GM23338 (cell line): ENCODE data around the gene CHCHD6. TPM values are rescaled to one million over a fixed set of nuclear protein-coding genes. Genes with fewer than 3 reads are reported as not detected.

ENCODE experiments used
- ATAC-seq: fragments of 200-7000 bp; cut with Tn5 transposase; 3 replicates; pipeline ENCODE4 v1.9.1; 2020
- DNase-seq: peaks from one replicate; pipeline ENCODE4 v3.0.0-alpha.2; 2015; ENCODE audit warnings: low spot score
- H2AFZ ChIP-seq: fragments of 200-600 bp; sonication (generic); 2 replicates; pipeline ENCODE4 v1.8.0; 2016; ENCODE audit warnings: antibody characterized with exemption, mild to moderate bottlenecking, moderate library complexity
- H3F3A ChIP-seq: fragments of 200-600 bp; sonication (generic); replicated peaks from 2 replicates; pipeline ENCODE4 v1.8.0; 2017; ENCODE audit warnings: antibody characterized with exemption, mixed run types, low read depth
- H3K27ac ChIP-seq: fragments of 200-600 bp; sonication (generic); 2 replicates; pipeline ENCODE4 v1.6.1; 2016; ENCODE audit warnings: low read depth
- H3K27me3 ChIP-seq: fragments of 200-600 bp; sonication (generic); 2 replicates; pipeline ENCODE4 v1.8.0; 2016; ENCODE audit warnings: mild to moderate bottlenecking, mixed run types, moderate library complexity; ENCODE audit not compliant: insufficient read depth
- H3K36me3 ChIP-seq: fragments of 200-600 bp; sonication (generic); 2 replicates; pipeline ENCODE4 v1.8.0; 2016; ENCODE audit warnings: mild to moderate bottlenecking; ENCODE audit not compliant: insufficient read depth
- H3K4me1 ChIP-seq: fragments of 200-600 bp; sonication (generic); 2 replicates; pipeline ENCODE4 v1.8.0; 2016; ENCODE audit warnings: mild to moderate bottlenecking, moderate library complexity; ENCODE audit not compliant: insufficient read depth
- H3K4me2 ChIP-seq: fragments of 200-600 bp; sonication (generic); 2 replicates; pipeline ENCODE4 v1.7.1; 2017; ENCODE audit warnings: mixed run types
- H3K4me3 ChIP-seq: fragments of 200-600 bp; sonication (generic); 2 replicates; pipeline ENCODE4 v1.6.1; 2016; ENCODE audit warnings: mixed run types
- H3K79me2 ChIP-seq: fragments of 200-600 bp; sonication (generic); replicated peaks from 2 replicates; pipeline ENCODE4 v1.8.0; 2017; ENCODE audit warnings: mild to moderate bottlenecking; ENCODE audit not compliant: insufficient read depth
- H3K9me2 ChIP-seq: fragments of 200-600 bp; sonication (generic); 2 replicates; pipeline ENCODE4 v1.8.0; 2017; ENCODE audit not compliant: insufficient read depth
- H4K20me1 ChIP-seq: fragments of 200-600 bp; sonication (generic); replicated peaks from 2 replicates; pipeline ENCODE4 v1.8.0; 2017; ENCODE audit warnings: mild to moderate bottlenecking; ENCODE audit not compliant: insufficient read depth
- H3K27ac Mint-ChIP-seq: 2 replicates; pipeline ENCODE4 v1.8.0; 2020; ENCODE audit warnings: inconsistent platforms, mild to moderate bottlenecking, moderate library complexity, mixed read lengths
- H3K27me3 Mint-ChIP-seq: 3 replicates; pipeline ENCODE4 v1.8.0; 2022; ENCODE audit warnings: low read depth, mild to moderate bottlenecking, moderate library complexity, mixed read lengths, inconsistent platforms; ENCODE audit not compliant: insufficient read depth, poor library complexity
- H3K36me3 Mint-ChIP-seq: 3 replicates; pipeline ENCODE4 v1.8.0; 2021; ENCODE audit warnings: low read depth, mild to moderate bottlenecking, inconsistent platforms, moderate library complexity, mixed read lengths
- H3K4me1 Mint-ChIP-seq: 3 replicates; pipeline ENCODE4 v1.8.0; 2020; ENCODE audit warnings: mild to moderate bottlenecking, inconsistent platforms, mixed read lengths
- H3K4me3 Mint-ChIP-seq: 3 replicates; pipeline ENCODE4 v1.8.0; 2021; ENCODE audit warnings: moderate library complexity, mild to moderate bottlenecking, inconsistent platforms, mixed read lengths
- H3K9me3 Mint-ChIP-seq: 3 replicates; pipeline ENCODE4 v1.8.0; 2020; ENCODE audit warnings: moderate library complexity, mild to moderate bottlenecking, inconsistent platforms, mixed read lengths
- CREB1 ChIP-seq: fragments of 250-450 bp; sonication (Bioruptor Pico); IDR thresholded peaks from 2 replicates; pipeline ENCODE4 v1.5.0; 2020; ENCODE audit warnings: low read depth, mild to moderate bottlenecking, moderate library complexity
- CTCF ChIP-seq, 2 experiments: fragments of 200-600 bp in 1 of 2; sonication (generic) in 1 of 2; conservative IDR thresholded peaks; 2 replicates each; pipeline versions ENCODE4 v1.5.1 to v1.6.1; 2016 to 2017; ENCODE audit warnings: antibody characterized with exemption in 2 of 2, low read depth in 2 of 2, mild to moderate bottlenecking in 2 of 2, moderate library complexity in 1 of 2
- ETS1 ChIP-seq: IDR thresholded peaks from 2 replicates; pipeline ENCODE4 v1.6.1; 2016; ENCODE audit warnings: antibody characterized with exemption
- EZH2phosphoT487 ChIP-seq: fragments of 200-600 bp; sonication (generic); IDR thresholded peaks from one replicate; pipeline ENCODE4 v1.8.1; 2018; ENCODE audit warnings: antibody characterized with exemption; ENCODE audit not compliant: unreplicated experiment
- JUNB ChIP-seq: IDR thresholded peaks from one replicate; pipeline ENCODE4 v1.6.1; 2016; ENCODE audit warnings: antibody characterized with exemption; ENCODE audit not compliant: unreplicated experiment
- NANOG ChIP-seq: IDR thresholded peaks from 2 replicates; pipeline ENCODE4 v1.6.1; 2016; ENCODE audit warnings: antibody characterized with exemption, borderline replicate concordance
- POLR2AphosphoS5 ChIP-seq: IDR thresholded peaks from 2 replicates; pipeline ENCODE4 v1.6.1; 2016; ENCODE audit warnings: antibody characterized with exemption, low read depth
- STAT1 ChIP-seq: IDR thresholded peaks from one replicate; pipeline ENCODE4 v1.6.1; 2016; ENCODE audit warnings: antibody characterized with exemption; ENCODE audit not compliant: unreplicated experiment
- ZNF331 ChIP-seq: fragments of 250-450 bp; sonication (Bioruptor Pico); IDR thresholded peaks from 2 replicates; pipeline ENCODE4 v1.5.0; 2020; ENCODE audit warnings: low read depth, mild to moderate bottlenecking, moderate library complexity
- ZNF462 ChIP-seq: fragments of 250-450 bp; sonication (Bioruptor Pico); IDR thresholded peaks from 2 replicates; pipeline ENCODE4 v1.5.0; 2020; ENCODE audit warnings: mild to moderate bottlenecking, moderate library complexity
- polyA plus RNA-seq: library from polyadenylated mRNA; unstranded; fragments of >200 nt; fragmentation: Nextera tagmentation; extraction: Ambion mirVana; gene quantifications from 2 replicates; pipeline ENCODE4 v1.2.1, GENCODE V29; 2016
- total RNA-seq: library from RNA; depleted of rRNA; stranded (reverse); fragments of >200 nt; shearing (Covaris generic); gene quantifications from 2 replicates; pipeline ENCODE4 v1.2.3, GENCODE V29; 2014

The CHCHD6 gene
- total and polyA plus RNA-seq, 2 experiments from 2014 or later = 28.8 to 43.0 TPM

- Histone ChIP-seq H3K79me2 (no peaks in the 10 kb centered on the region), H3K4me2 (no peak overlapping the region), H3K4me3 (no peak overlapping the region), H3K27ac (no peak overlapping the region), H3K4me1 (no peaks in the 10 kb centered on the region), H3K36me3 (no peaks in the 10 kb centered on the region), H3K9me2 (no peaks in the 10 kb centered on the region), H3K27me3 (no peaks in the 10 kb centered on the region), H2AFZ (no peak overlapping the region), H3F3A (no peaks in the 10 kb centered on the region), H4K20me1 (no peaks in the 10 kb centered on the region)
- H3K4me1 Mint-ChIP-seq = no peaks in the 10 kb centered on the region; the same call in 2 of the 3 replicates
- H3K4me3 Mint-ChIP-seq = no peak overlapping the region
- ATAC-seq = no peak
- H3K27ac Mint-ChIP-seq = peak overlapping the region; percentile 25; the same call in 1 of the 2 replicates
- no peak for TF ChIP-seq CREB1
- TF ChIP-seq POLR2AphosphoS5 = no peak
- TF ChIP-seq ETS1 = no peak
- no peak for TF ChIP-seq JUNB
- TF ChIP-seq EZH2phosphoT487 = no peak
- no peak for TF ChIP-seq ZNF331 (CRISPR knock-in tag)
- no peak for TF ChIP-seq NANOG
- no peak for TF ChIP-seq CTCF (conservative IDR thresholded peaks at IDR 0.05; ENCODE audit: low read depth in 2 of 2)
- H3K9me3 Mint-ChIP-seq = peaks cover 12% of the 10 kb centered on the region
- H3K36me3 Mint-ChIP-seq = peaks cover 12% of the 10 kb centered on the region
- peaks cover 7% of the 10 kb centered on the region for H3K27me3 Mint-ChIP-seq
- no peak for DNase-seq
Observed at GRCh38 chr3:126924458-126924857, 220.4 kb downstream of the CHCHD6 start.

DNA sequence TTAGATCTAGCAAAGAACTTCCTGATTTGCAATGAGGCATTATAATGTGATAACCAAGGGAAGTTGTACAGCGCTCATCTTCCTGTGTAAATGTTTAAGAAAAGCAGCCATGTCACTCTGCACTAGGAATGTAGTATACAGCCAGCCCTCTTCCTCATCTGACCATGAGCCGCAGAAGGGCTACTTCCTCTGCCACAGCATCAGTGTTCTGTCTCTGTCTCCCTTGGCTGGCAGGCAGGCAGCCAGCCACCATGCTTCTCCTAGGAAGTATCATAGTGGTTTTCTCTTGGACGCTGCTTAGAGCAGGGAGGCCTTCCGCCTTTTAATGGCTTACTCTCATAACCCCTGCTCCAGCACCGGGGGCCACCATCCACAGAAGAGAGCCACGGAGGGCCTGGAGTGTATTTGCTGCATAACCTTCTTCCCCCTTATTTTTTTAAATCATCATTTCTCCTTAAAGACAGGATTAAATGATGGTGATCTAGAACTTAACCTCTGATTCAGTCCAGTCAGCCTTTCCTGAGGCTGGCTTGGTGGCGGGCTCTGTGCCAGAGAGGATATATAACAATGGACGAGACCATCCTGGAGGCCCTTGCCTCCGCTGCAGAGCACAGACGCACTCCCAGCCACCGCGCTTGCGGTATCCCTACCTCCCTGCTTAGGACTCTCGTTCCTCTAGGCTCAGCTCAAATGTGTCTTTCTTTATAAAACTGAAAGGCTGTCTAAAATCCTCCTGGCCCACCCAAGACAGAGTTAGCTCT lies 221.6 kb downstream of the CHCHD6 start:
- no peaks in the 10 kb centered on the region for H3F3A ChIP-seq
- H3K4me2 ChIP-seq = no peak overlapping the region
- ATAC-seq (no peak), DNase-seq (no peak)
- no peak overlapping the region for H3K4me3 ChIP-seq
- no peaks in the 10 kb centered on the region for H4K20me1 ChIP-seq
- no peak overlapping the region for H3K27ac Mint-ChIP-seq
- H3K27me3 ChIP-seq = no peaks in the 10 kb centered on the region
- no peaks in the 10 kb centered on the region for H3K4me1 ChIP-seq
- H3K27me3 Mint-ChIP-seq = peaks cover 5% of the 10 kb centered on the region
- H3K36me3 Mint-ChIP-seq = peaks cover 2% of the 10 kb centered on the region; the same call in 1 of the 3 replicates
- no peaks in the 10 kb centered on the region for H3K79me2 ChIP-seq
- no peaks in the 10 kb centered on the region for H3K36me3 ChIP-seq
- no peak overlapping the region for H3K4me3 Mint-ChIP-seq
- H3K27ac ChIP-seq = no peak overlapping the region
- H3K9me2 ChIP-seq = no peaks in the 10 kb centered on the region
- H3K4me1 Mint-ChIP-seq = no peaks in the 10 kb centered on the region; the same call in 2 of the 3 replicates
- peaks cover 1% of the 10 kb centered on the region; the same call in 2 of the 3 replicates for H3K9me3 Mint-ChIP-seq
- H2AFZ ChIP-seq = no peak overlapping the region
- TF ChIP-seq POLR2AphosphoS5 (no peak), EZH2phosphoT487 (no peak), ZNF462 (CRISPR knock-in tag) (no peak), STAT1 (no peak), ZNF331 (CRISPR knock-in tag) (no peak)
